Cardiac fibroblast (primary cell): ENCODE measurements around the gene SLC26A1.

ENCODE experiments used
- DNase-seq, 2 donors: peaks; one replicate each; pipeline versions ENCODE4 v3.0.0 to v3.0.0-alpha.2; 2010; ENCODE audit warnings: low read depth in 2 of 2
- H3K4me3 ChIP-seq, 2 donors: replicated peaks in 1 of 2; 1 replicate in 1 of 2; 2 replicates in 1 of 2; pipeline ENCODE4 v1.5.1; 2011; ENCODE audit warnings: low read depth in 2 of 2, low read length in 2 of 2, mild to moderate bottlenecking in 2 of 2, moderate library complexity in 1 of 2
- CTCF ChIP-seq: IDR thresholded peaks from one replicate; pipeline ENCODE4 v1.5.1; 2011; ENCODE audit warnings: low read depth, mild to moderate bottlenecking, low read length, inconsistent platforms

The SLC26A1 gene

GRCh38 chr4:962231-963208 lies 30.7 kb downstream of the SLC26A1 start:
- H3K4me3 ChIP-seq = no peak overlapping the region

GRCh38 chr4:961351-962230 lies 31.6 kb downstream of the SLC26A1 start:
- TF ChIP-seq CTCF = no peak
- H3K4me3 ChIP-seq = no peak overlapping the region
- DNase-seq = no peak

More at GRCh38 chr4:962231-963208, 30.7 kb downstream of the SLC26A1 start:
- DNase-seq = no peak
- no peak for TF ChIP-seq CTCF

- no peak for TF ChIP-seq CTCF
Measured at GRCh38 chr4:960636-961350, 32.4 kb downstream of the SLC26A1 start.

GRCh38 chr4:960140-960635 lies 33.0 kb downstream of the SLC26A1 start:
- DNase-seq = no peak
- TF ChIP-seq CTCF = no peak
- no peak overlapping the region for H3K4me3 ChIP-seq

More at GRCh38 chr4:960636-961350, 32.4 kb downstream of the SLC26A1 start:
- H3K4me3 ChIP-seq = no peak overlapping the region
- DNase-seq = no peak

- H3K4me3 ChIP-seq = no peak overlapping the region
Measured at GRCh38 chr4:959338-960139, 33.7 kb downstream of the SLC26A1 start.

More at GRCh38 chr4:959338-960139, 33.7 kb downstream of the SLC26A1 start:
- TF ChIP-seq CTCF = no peak
- DNase-seq = no peak
